EH (cell line): Measurements from ENCODE around the gene HOXB4.

Experiments used
- DNase-seq: peaks from one replicate; pipeline ENCODE4 v3.0.0-alpha.2; 2015; ENCODE audit warnings: low read depth

Gene HOXB4

DNA sequence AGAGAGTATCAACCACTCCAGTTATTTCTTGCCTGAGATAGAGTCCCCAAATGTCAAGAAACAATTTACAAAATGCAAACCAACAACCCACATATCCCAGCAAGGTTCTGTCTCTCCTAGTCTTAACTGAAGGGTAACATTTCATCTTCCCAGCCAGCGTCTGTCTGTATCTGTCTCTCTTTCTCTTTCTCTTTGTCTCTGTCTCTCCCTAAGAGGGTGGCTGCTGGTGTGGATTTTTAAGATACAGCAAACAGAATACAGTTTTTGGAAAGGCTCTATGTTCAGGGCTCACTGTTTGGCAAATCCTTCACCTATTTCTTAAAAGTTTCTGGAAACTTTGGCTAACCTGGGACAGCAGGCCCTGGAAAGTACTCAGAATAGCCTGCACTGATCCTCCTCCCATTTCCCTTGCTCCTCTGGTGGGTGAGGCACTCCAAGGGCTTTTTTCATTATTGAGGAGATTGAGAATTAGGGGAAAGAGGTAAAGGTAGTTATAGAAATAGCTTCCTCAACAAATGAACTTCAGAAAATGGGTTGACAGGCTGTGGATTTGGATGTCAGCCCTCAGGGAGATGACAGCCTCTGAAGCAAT, 6.2 kb downstream of the HOXB4 start:
- DNase-seq = no peak

DNA sequence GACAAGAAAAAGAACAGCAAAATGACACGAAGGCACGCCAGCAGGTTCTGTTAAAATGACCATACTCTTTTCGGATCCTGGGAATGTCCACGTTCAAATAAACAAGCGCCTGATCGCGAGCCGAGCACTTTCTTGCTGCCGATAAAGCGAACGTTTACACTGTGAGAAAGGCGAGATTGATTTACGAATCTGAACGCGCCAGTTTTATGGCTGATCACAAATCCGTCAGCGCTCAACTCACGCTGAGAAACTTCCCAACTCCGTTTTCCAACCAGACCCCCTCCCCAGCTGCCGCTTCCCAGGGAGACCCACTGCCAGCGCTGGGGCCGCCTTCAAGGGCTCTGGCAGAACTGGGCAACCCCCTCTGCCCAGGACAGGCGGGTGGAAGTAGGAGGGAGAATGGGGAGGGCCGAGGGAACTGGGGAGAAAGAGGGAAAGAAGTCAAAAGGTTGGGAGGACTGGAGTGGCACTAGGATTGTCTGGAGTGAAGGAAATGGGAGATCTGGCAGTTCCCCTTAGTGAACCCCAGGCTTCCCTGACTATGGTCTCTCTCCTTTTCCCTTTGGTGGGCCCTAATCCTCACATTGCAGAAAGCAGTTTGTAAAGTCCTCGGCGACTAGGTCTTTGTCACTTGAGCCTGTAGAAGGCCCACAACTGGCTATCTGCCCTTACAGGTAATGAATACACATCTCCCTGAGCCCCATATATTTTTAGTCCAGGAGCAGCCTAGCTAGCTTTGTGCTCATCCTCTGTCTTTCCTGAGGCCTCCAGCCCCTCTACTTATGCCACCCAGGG, 6.9 kb downstream of the HOXB4 start:
- DNase-seq = no peak

DNA sequence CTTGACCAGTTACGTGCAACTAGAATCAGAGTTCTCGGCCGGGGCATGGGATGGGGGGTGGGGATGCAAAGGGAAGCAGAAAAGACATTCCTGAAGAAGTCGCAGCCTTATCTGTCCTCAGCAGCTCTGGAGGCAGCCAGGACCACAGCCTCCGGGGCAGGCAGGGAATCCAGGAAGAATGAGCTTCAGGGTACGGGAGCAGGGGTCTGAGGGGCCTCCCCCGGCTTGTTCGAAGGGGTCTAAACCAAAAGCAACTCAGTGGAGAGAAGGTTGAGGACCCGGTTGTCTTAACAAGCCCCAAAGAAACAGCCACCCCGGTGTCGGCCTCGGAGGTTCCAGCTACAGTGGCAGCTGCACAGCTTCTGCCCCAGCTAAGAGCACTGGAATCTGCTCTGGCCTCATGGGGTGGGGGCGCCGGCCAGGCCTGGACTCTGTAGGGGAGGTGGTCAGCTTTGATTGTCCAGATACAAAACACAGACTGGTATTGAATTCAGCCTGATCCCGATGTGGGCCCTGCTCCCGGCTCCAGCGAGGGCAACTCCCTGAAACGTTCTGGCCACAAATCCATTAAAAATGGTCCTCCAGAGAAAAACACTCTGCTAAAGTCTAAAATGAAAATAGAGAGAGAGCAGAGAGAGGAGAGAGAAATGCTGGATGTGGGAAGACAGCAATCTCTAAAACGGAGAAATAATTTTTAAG, 7.7 kb downstream of the HOXB4 start:
- no peak for DNase-seq

DNA sequence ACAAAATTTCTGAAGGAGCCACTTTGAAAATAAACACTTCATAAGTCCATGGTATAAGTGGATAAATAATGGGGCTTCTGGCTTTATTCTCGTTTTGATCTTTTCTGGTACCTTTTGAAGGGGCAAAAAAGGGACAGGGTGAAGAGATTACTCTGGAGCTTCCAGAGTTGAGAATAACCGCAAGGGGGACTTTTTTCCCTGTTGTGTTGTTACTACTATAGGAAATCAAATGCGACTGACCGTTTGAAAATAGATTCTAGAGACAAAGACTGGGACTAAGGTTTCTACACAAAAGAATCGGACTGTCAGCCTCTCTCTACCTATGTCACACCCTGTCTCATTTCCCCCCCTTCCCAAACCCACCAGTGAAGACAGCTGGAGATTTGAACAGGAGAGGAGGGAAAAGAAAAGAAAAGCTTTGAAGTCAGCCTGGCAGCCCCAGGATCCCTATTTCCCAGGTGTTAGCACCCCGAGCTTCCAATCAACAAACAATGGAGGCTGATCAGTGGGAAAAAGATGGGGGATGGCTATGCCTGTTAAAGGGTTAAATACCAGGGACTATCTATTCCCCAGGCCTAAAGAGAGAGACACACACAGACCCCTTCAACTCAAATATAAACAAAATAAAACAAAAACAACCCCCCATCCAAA, 8.4 kb downstream of the HOXB4 start:
- no peak for DNase-seq

DNA sequence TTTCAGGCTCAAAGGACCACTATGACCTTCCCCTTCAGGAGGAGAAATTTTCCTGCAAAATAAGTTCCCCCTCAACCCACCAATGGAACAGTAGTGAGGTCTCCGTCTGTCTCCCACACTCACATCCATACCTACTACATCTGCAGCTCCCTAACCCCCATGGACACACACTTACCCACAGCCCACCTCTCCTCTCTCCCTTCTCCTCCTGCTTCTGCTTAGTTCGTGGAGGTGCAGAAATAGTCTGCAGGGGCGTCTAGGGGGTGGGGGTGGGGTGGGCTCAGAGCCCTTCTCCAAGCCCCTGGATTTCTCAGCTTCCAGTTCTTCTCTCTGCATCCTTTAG, 8.9 kb downstream of the HOXB4 start:
- no peak for DNase-seq

DNA sequence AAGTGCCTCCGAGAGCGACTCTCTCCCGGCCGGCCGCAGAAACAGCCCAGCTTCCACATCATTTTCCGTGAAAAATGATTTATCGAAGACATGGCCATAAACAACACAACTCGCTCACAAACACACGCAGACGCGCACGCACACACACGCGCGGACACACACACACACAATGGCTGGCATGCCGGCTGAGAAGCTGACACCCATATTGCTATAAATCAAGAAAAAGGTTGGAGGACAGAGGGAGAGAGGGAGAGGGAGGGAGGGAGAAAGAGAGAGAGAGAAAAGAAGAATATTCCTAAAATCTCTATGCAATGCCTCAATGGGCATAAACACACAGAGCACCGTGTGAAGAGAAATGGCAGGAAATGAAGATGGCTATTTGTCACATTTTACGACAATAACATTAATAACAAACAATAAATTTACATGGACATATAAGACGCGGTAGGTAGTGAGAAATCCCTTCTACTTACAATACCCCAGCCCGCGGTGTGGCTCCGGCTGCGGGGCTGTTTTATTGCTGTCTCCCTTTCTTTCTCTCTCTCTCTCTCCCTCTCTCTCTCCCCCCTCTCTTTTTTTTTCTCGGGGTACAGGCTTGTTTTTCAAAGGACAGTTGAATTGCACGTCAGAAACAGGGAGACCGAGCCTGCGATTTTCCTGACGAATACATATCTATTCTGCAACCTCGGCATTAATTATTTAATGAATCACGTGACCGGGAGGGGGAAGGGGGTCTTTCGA, 9.5 kb downstream of the HOXB4 start:
- no peak for DNase-seq

DNA sequence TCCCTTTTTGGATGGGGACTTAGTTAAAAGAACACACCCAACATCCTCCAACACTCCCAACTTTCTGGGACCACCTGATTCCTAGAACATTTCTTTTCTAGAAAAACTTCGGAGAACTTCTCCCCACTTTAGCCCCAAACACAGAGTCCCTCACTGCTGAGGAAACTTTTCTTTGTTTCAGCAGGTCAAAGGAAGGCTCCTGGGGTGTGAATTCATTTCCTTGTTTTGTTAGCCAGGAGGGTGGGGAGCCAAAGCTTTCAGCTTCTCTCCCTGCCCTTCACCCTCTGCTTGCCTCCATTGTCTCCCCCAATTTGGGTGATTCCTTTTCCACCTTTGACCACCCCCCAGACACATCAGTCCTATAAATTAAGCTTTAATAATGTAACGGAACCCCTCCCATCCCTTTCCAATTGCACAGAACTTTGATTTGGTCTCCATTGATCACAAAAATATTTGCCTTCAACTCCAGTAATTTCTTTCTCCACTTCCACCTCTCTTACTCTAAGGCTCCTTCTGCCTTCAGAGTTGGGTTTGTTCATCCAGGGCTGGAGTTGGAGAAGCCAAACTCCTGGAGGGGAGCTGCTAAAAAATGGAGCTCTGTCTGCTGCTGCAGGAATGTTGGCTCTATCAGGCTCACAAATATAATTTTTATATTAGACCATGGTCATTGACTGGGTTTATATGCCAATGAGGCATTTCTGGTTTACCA, 10.3 kb downstream of the HOXB4 start:
- DNase-seq = no peak

DNA sequence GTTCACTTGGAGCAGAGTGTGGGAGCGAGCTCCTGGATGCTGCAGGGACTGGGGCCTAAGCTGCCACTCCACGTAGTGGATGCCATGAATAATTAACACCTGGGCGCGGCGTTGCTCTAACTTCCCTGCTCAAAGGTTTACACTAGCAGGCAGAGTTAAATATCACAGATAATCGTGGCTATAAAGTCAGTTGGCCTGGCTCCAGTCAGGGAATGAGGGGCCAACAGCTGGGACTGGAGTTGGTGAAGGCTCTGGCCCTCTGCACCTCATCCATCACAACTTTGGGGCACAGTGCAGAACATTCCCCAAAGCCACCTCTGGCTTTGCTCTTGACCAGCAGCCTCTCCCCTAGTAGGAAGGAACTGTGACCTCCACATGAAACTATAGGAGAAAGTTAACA, 10.9 kb downstream of the HOXB4 start:
- no peak for DNase-seq

DNA sequence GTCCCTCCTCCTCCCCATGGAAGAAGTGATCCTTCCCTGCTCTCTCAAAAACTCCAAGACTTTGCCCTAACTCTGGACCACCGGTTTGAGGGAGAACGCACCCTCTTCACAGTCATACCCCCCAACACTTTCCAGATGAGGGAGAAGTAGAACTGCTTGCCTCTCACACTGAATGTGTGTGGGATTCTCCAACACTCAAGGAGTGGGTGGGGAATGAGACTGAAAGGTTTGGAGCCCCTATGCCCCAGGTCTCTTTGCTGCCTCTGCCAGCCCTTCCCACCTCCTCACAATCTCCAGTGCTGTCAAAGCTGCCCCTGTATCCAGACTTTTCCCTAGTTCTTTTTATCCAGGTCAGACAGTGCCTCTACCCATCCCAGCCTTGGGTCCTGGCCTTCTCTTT, 11.4 kb downstream of the HOXB4 start:
- no peak for DNase-seq

DNA sequence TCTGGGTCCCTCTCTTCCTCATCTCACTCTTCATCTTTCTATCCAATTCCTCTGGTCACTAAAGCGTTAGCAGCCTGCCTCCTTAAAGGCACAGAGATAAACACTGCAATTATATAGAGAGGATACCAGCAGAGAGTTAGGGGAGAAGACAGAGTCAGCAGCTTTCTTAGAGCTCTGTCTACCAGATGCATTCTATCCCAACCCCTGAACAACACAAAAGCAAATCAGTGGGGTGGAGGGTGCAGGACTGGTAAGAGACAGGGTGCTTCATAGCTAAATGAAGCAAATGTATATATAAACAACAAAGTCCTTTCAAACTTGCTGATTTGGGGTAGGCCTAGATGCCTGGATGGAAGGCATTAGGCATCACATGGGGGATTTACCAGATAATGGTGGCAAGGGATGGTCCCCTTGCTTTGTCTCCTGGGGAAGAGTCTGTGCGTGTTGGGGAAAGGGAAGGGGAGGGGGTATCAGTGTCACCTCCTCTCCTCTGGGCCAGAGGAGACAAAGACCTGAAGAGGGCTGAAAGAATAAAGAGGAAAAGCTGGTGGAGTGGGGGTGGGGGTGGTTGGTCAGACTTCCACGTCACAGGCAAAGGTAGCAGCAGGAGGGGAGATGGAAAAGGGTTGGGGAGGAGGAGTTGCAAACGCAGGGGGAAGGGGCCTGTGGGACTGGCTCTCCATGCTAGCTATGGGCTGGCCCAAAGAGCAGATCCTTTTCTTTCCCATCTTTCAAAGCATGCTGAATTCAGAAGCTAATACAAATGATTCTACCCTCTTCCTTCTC, 12.0 kb downstream of the HOXB4 start:
- no peak for DNase-seq

DNA sequence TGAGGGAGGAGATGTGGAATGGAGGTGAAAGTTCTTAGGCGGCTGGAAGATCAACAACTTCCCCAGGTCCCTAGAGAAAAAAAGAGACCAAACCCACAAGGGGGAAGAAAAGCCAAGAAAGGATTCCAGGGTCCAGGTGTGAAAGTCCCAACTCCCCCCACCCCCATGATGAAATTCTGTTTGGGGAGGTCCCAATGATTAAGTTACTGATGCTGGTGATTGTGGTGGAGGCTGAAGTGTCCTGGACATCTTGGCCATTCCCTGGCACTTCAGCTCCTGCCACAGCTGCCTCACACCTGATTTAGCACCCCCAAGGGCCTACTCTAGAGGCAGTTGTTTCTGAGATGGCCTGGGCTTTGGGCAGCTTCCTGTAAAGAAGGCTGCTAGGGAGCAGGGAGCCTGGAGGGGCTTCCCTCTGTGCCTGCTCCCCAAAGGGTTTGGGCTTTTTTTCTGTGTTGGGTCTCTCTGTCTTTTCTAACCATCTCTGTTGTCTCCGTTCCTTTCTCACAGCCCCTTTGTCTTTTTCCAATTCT, 13.1 kb downstream of the HOXB4 start:
- no peak for DNase-seq

DNA sequence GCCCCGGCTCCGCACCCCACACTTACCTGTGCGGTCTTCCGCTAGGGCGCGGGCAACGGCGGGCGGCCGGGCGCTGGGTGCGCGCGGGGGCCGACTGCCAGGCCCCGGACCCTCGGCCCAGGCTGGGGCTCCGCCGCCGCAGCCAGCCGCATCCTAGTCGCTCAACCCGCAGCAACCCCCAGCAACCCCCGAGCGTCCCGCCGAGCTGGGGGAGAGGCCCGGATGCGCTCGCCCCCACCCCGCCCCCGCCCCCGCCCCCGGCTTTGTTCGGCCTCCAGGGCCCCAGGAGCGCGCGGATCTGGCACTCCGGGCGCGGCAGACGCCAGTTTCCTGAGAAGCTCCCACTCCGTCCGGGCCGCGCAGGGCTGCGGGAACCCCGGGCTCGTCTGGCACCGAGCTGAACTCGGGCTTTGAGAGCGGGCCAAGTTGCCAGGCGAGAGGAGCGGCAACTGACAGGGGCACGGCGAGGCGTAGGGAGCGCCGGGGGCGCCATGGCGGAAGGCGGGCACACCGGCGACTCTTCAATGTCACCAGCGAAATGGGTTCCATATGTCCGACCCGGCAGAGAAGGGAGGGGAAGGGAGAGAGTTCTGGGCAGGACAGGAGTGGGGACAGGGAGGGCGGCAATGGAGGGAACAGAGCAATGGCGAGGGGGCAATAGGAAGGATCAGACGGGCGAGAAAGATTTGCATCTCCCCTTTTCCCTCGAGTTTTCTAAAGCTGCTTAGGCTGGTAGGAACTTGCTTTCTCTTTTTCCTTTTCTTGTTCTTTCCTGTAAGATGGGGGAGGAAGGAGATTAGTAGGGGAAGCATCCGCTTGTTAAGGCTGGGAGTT, 13.7 kb downstream of the HOXB4 start:
- DNase-seq = no peak

DNA sequence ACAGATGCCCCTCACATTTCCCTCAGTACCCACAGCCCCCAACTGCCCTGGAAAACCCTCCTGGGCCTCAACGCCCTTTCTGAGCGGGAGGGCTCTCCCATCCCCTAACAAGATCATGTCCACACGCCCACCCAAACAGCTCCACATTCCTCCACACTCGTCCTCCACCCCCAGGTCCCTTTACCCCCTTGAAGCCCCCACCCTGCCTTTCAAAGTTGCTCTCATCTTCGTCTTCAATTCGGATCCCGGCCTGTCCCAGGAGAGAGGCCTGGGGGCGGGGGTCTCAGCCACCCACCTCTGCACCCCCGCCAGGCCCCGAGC, 14.3 kb downstream of the HOXB4 start:
- no peak for DNase-seq

DNA sequence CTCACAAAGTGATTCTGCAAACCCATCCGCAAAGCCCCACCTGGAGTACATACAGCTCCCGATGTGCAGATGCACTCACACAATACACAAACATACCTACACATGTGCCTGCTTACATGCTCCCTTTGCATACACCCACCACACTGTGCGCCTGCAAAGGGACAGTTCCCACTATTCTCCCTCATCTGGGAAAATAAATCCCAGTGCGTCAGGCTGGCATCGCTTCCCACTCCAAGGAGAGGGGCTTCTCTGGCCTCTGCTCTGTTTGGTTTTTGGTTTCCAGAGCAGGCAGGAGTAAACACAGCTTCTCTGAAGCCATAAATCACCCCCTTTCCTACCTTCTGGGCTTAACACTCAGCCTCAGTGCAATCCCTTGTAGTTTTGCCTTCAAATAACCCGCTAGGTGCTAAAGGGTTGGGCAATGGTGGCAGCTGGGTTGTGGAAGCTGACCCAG, 14.7 kb downstream of the HOXB4 start:
- DNase-seq = no peak

DNA sequence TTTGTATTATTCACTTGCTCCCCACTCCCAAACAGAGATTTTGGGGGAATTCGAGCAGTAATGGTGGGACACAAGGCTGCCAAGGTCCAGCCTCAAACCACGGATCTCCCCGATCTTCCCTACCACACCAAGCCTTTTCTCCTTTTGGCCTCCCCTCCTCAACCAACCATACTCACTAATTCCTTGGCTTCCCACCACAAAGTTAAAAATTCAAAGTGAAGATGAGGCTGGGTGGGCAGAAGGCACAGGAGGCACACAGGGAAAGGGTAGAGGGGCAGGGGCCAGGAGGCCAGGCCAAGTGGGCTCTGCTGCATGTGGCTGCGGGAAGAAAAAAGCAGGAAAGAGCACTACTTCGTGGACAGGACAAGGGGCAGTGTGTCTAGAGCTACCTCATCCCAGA, 15.2 kb downstream of the HOXB4 start:
- DNase-seq = no peak

DNA sequence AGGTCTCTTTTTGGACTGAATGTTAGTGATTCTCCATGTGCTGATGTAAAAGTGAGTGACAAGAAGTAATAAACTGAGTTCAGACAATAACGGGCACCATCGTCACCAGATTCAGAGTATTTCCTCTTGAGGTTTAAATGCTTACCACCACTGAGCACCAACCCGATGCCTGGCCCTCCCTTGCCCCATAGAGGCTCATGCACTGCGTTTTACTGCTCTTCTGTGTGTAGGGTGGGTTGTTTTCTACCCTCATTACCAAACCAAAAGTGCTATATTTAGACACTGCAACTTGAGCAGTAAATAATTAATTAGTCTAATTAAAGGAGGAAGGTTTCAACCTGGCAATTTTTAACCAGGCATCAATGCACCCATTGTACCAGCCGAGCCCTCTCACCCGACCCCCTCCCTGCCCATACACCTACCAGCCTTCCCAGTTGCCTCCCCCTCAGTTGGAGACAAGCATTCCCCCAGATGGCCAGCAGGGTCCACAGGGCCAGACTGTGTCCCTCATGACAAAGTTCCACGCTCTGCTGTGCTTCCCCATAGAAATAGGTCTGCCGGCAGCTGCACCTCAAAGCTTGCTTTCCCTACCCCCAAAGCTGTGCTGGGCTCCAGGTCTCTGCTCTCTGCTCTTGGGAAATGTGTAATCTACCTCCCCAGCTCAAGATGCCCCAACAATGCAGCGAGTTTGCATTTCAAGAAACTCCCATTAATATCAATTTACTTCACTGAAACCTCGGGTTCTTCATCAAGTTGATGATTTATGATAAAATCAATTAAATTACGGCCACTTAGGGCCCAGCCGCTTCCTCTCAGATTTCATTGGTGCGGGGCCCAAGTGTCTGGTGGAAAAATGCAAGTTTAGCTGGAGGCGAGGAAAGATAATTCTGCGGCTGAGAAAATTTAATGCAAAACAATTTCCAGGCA, 16.0 kb downstream of the HOXB4 start:
- no peak for DNase-seq

DNA sequence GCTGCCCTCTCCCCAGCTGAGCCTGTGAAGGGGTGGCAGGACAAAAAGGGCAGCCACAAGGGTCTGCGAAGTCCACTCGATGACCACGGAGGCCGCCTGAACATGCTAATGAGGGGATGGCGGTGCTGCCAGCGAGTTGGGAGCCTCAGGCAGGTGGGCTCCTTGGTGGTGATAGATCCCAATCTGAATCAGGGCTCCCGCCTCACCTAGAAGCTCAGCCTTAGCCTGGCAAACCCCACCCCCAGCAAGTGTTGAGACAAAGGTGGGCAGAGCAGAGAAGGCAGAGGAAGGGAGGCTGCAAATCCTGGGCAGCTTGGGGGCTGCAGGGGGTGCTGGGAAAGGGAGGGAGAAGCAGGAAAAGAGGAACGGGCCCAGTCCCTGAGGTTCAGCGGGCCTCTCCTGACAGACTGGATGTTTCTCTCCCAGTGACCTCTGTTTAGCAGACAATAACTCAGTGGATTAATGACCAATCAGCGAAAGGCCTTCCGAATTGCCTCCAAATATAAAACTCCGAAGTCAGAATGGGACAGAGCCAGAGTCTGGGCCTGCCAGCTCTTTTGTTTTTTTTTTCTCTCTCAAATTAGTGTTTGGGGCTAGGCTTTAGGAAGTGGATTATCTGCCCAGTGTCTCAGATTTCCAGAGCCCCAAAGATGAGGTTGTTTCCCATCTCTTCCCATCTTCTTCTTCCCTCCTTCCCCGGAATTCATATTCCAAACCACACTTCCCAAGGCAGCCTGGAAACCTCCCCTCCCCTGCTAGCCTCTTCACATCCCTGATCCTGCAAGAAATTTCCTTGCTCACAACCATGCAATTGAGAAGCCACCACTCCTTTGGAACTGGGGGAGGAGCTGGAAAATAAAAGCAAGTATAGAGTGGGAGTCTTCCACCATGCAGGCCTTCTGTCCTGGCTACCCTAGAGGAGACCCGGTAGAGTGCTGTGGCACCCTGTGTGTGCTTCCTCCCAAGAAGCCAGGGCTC, 18.0 kb downstream of the HOXB4 start:
- DNase-seq = no peak
